HCT116 (cell line): Measurements from ENCODE around the gene STARD7. TPM values are rescaled to one million over a fixed set of nuclear protein-coding genes. Genes with fewer than 3 reads are reported as not detected.

ENCODE experiments used
- ATAC-seq: fragments of 200-7000 bp; cut with Tn5 transposase; 2 replicates; pipeline ENCODE4 v1.9.1; 2020; ENCODE audit warnings: mild to moderate bottlenecking, moderate library complexity
- BruUV-seq: library from RNA; stranded (reverse); fragments of 400-500 nt; replicated peaks from 2 replicates; lab custom pipeline; 2021; lab: Mats Ljungman, UMichigan
- CTCF ChIA-PET: fragments of 300-600 bp; sonication (Branson Sonifier 250); formaldehyde crosslinking; loops from one replicate; lab custom pipeline; 2021; ENCODE audit warnings: antibody characterized with exemption; lab: Charles Lee
- POLR2A ChIA-PET: fragments of 300-600, 350-600 bp; sonication (Branson Sonifier 250); formaldehyde crosslinking; loops from one replicate; lab custom pipeline; 2021; ENCODE audit warnings: antibody characterized with exemption; lab: Charles Lee
- RAD21 ChIA-PET, 2 experiments: fragments of 300-600 bp; sonication (Branson Sonifier 250); formaldehyde crosslinking; loops; one replicate each; lab custom pipeline; 2023; ENCODE audit warnings: low total read pairs in 2 of 2; ENCODE audit not compliant: uncharacterized antibody in 2 of 2, unreplicated experiment in 2 of 2, low non-redundant PET in 1 of 2; lab: Charles Lee
- DNase-seq: peaks from one replicate; pipeline ENCODE4 v3.0.0-alpha.2; 2010; ENCODE audit warnings: low read depth, low spot score
- H2AFZ ChIP-seq: fragments of 200-600 bp; shearing (Covaris generic), sonication (generic); 2 replicates; pipeline ENCODE4 v1.6.1; 2017; ENCODE audit warnings: low read depth, mixed run types, mixed read lengths, antibody characterized with exemption, low read length; ENCODE audit not compliant: poor library complexity, severe bottlenecking
- H3K27ac ChIP-seq: 2 replicates; pipeline ENCODE4 v1.5.1; 2012; ENCODE audit warnings: low read depth, low read length
- H3K27me3 ChIP-seq: fragments of 200-600 bp; sonication (generic); 2 replicates; pipeline ENCODE4 v1.6.1; 2016; ENCODE audit warnings: mixed run types, low read length, mixed read lengths; ENCODE audit not compliant: insufficient read depth
- H3K36me3 ChIP-seq, 2 experiments: fragments of 200-500 bp in 1 of 2; fragments of 200-600 bp in 1 of 2; sonication (Bioruptor generic) in 1 of 2; sonication (generic) in 1 of 2; 2 replicates each; pipeline versions ENCODE4 v1.5.1 to v1.6.1; 2014 to 2016; ENCODE audit warnings: low read length in 2 of 2, inconsistent platforms in 1 of 2, mixed read lengths in 1 of 2, mixed run types in 1 of 2; ENCODE audit not compliant: insufficient read depth in 2 of 2, control insufficient read depth in 1 of 2
- H3K4me1 ChIP-seq, 2 experiments: fragments of 200-600 bp in 1 of 2; sonication (generic) in 1 of 2; 2 replicates each; pipeline versions ENCODE4 v1.5.1 to v1.6.1; 2012 to 2017; ENCODE audit warnings: low read length in 2 of 2, inconsistent platforms in 1 of 2, mild to moderate bottlenecking in 1 of 2, mixed read lengths in 1 of 2, mixed run types in 1 of 2, moderate library complexity in 1 of 2; ENCODE audit not compliant: insufficient read depth in 2 of 2, control insufficient read depth in 1 of 2
- H3K4me2 ChIP-seq: fragments of 200-600 bp; sonication (generic); 2 replicates; pipeline ENCODE4 v1.6.1; 2017; ENCODE audit warnings: mixed run types, low read length, mixed read lengths
- H3K4me3 ChIP-seq, 2 experiments: fragments of 200-600 bp in 1 of 2; sonication (generic) in 1 of 2; replicated peaks in 1 of 2; 2 replicates each; pipeline ENCODE4 v1.5.1; 2011 to 2016; ENCODE audit warnings: low read length in 2 of 2, control low read depth in 1 of 2, low read depth in 1 of 2, mild to moderate bottlenecking in 1 of 2, mixed read lengths in 1 of 2, mixed run types in 1 of 2
- H3K79me2 ChIP-seq: fragments of 200-600 bp; sonication (generic); 2 replicates; pipeline ENCODE4 v1.6.1; 2017; ENCODE audit warnings: mild to moderate bottlenecking, mixed run types, low read length, moderate library complexity, mixed read lengths; ENCODE audit not compliant: insufficient read depth
- H3K9ac ChIP-seq: fragments of 200-600 bp; sonication (generic); 2 replicates; pipeline ENCODE4 v1.6.1; 2016; ENCODE audit warnings: low read length, mixed read lengths
- H3K9me2 ChIP-seq: fragments of 200-600 bp; sonication (generic), shearing (Covaris generic); 2 replicates; pipeline ENCODE4 v1.6.1; 2017; ENCODE audit warnings: mixed run types, mild to moderate bottlenecking, moderate library complexity; ENCODE audit not compliant: insufficient read depth
- H3K9me3 ChIP-seq, 2 experiments: fragments of 200-500 bp in 1 of 2; fragments of 200-600 bp in 1 of 2; sonication (Bioruptor generic) in 1 of 2; sonication (generic) in 1 of 2; 2 replicates each; pipeline ENCODE4 v1.6.1; 2014 to 2017; ENCODE audit warnings: low read length in 2 of 2, mixed read lengths in 2 of 2, inconsistent platforms in 1 of 2, low read depth in 1 of 2, mild to moderate bottlenecking in 1 of 2, mixed run types in 1 of 2, moderate library complexity in 1 of 2; ENCODE audit not compliant: control insufficient read depth in 1 of 2, insufficient read depth in 1 of 2
- H4K20me1 ChIP-seq: fragments of 200-600 bp; sonication (generic), shearing (Covaris generic); 2 replicates; pipeline ENCODE4 v1.6.1; 2017; ENCODE audit warnings: mixed run types, mild to moderate bottlenecking, moderate library complexity; ENCODE audit not compliant: insufficient read depth
- CEBPB ChIP-seq: IDR thresholded peaks from 2 replicates; pipeline ENCODE4 v1.6.1; 2012; ENCODE audit warnings: low read depth
- ELF1 ChIP-seq: IDR thresholded peaks from 2 replicates; pipeline ENCODE4 v1.6.1; 2012; ENCODE audit warnings: low read depth, borderline replicate concordance
- EZH2phosphoT487 ChIP-seq: fragments of 200-600 bp; IDR thresholded peaks from 2 replicates; pipeline ENCODE4 v1.6.1; 2018; ENCODE audit warnings: antibody characterized with exemption, borderline replicate concordance
- RAD21 ChIP-seq: IDR thresholded peaks from 2 replicates; pipeline ENCODE4 v1.6.1; 2012; ENCODE audit warnings: low read depth, mild to moderate bottlenecking
- SRF ChIP-seq: IDR thresholded peaks from 2 replicates; pipeline ENCODE4 v1.6.1; 2012; ENCODE audit warnings: low read depth
- intact Hi-C: fragments of 100-400 bp; cut with micrococcal nuclease; formaldehyde crosslinking; loops from 2 replicates; pipeline ENCODE4 v1.10.0; 2022
- total RNA-seq: library from RNA; stranded (reverse); gene quantifications from one replicate; pipeline ENCODE4 v1.2.1, GENCODE V29; 2021; ENCODE audit not compliant: unreplicated experiment
- TF ChIP-seq, protein P1 (sequence below): IDR thresholded peaks from 2 replicates; pipeline ENCODE4 v1.6.1; 2011; ENCODE audit warnings: mild to moderate bottlenecking, low read length, moderate library complexity; ENCODE audit not compliant: insufficient replicate concordance; ENCODE audit errors: extremely low read depth
- TF ChIP-seq, protein P2 (sequence below): IDR thresholded peaks from 2 replicates; pipeline ENCODE4 v1.6.1; 2012; ENCODE audit warnings: low read depth

STARD7 gene
- total RNA-seq, 1 experiment from 2014 or later, result 160 TPM

DNA sequence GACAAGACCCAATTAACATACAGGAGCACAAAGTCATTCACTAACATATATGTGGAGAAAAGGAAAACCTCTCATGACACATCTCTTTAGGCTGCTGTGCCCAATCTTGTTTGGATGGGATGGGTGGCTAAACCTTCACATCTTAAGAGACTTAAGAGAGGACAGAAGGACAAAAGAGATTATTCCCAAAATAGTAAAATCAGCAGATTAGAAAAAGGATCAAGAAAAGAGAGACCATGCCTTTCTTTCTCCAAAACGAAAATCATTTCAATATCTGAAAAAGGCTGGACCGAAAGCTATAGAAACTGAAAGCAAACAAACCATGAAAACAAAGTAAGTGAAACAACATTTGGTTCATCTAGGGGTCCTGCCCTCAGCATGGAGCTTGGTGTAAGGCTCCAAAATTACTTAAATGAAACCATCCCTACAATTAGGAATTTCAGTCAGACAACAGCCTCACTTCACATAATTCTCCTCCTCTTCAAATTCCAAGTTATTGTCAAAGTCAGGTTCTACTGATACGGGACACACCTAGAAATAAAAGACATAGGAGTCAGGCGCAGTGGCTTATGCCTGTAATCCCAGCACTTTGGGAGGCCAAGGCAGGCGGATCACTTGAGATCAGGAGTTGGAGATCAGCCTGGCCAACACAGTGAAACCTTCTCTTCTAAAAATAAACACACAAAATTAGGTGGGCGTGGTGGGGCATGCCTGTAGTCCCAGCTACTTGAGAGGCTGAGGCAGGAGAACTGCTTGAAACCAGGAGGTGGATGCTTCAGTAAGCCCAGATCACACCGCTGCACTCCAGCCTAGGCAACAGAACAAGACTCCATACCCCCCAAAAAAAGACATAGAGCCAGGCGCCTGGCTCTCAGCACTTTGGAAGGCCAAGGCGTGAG lies 5.2 kb downstream of the STARD7 start:
- ChIA-PET POLR2A (no interaction called here), RAD21 (no interaction called here), CTCF (no interaction called here)
- ATAC-seq, result no peak
- intact Hi-C loops, result no loop called here
- Histone ChIP-seq H3K27me3 (no peaks in the 10 kb centered on the region), H3K4me2 (no peak overlapping the region), H4K20me1 (peaks cover 64% of the 10 kb centered on the region; the same call in 1 of the 2 replicates), H3K9me3 (no peaks in the 10 kb centered on the region), H2AFZ (no peak overlapping the region), H3K4me3 (no peak overlapping the region), H3K4me1 (peaks cover 10 to 21% of the 10 kb centered on the region in 2 experiments), H3K79me2 (peaks cover 98% of the 10 kb centered on the region), H3K36me3 (0 out of 4 replicates have a peak, but pooled peaks cover 2 to 5% of the 10 kb centered on the region in 2 experiments), H3K9me2 (no peaks in the 10 kb centered on the region), H3K9ac (no peak overlapping the region), H3K27ac (no peak overlapping the region)
- TF ChIP-seq RAD21 (no peak), CEBPB (no peak), ELF1 (no peak), SRF (no peak), EZH2phosphoT487 (no peak)
- TF ChIP-seq, protein P1, sequence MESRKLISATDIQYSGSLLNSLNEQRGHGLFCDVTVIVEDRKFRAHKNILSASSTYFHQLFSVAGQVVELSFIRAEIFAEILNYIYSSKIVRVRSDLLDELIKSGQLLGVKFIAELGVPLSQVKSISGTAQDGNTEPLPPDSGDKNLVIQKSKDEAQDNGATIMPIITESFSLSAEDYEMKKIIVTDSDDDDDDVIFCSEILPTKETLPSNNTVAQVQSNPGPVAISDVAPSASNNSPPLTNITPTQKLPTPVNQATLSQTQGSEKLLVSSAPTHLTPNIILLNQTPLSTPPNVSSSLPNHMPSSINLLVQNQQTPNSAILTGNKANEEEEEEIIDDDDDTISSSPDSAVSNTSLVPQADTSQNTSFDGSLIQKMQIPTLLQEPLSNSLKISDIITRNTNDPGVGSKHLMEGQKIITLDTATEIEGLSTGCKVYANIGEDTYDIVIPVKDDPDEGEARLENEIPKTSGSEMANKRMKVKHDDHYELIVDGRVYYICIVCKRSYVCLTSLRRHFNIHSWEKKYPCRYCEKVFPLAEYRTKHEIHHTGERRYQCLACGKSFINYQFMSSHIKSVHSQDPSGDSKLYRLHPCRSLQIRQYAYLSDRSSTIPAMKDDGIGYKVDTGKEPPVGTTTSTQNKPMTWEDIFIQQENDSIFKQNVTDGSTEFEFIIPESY, result no peak
- TF ChIP-seq, protein P2, sequence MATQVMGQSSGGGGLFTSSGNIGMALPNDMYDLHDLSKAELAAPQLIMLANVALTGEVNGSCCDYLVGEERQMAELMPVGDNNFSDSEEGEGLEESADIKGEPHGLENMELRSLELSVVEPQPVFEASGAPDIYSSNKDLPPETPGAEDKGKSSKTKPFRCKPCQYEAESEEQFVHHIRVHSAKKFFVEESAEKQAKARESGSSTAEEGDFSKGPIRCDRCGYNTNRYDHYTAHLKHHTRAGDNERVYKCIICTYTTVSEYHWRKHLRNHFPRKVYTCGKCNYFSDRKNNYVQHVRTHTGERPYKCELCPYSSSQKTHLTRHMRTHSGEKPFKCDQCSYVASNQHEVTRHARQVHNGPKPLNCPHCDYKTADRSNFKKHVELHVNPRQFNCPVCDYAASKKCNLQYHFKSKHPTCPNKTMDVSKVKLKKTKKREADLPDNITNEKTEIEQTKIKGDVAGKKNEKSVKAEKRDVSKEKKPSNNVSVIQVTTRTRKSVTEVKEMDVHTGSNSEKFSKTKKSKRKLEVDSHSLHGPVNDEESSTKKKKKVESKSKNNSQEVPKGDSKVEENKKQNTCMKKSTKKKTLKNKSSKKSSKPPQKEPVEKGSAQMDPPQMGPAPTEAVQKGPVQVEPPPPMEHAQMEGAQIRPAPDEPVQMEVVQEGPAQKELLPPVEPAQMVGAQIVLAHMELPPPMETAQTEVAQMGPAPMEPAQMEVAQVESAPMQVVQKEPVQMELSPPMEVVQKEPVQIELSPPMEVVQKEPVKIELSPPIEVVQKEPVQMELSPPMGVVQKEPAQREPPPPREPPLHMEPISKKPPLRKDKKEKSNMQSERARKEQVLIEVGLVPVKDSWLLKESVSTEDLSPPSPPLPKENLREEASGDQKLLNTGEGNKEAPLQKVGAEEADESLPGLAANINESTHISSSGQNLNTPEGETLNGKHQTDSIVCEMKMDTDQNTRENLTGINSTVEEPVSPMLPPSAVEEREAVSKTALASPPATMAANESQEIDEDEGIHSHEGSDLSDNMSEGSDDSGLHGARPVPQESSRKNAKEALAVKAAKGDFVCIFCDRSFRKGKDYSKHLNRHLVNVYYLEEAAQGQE, result no peak
- no peak for DNase-seq
- BruUV-seq, result no TSS peak
